Ecto neural progenitor cell (in vitro differentiated cells): ENCODE measurements around the gene ARRDC5.
"Not testable (repeated sequence)": the region's sequence is repeated elsewhere in the genome, so short reads cannot be mapped to it uniquely, and the experiment has no call there.

Experiments used
- DNase-seq: peaks from one replicate; pipeline ENCODE4 v3.0.0-alpha.2; 2018; ENCODE audit warnings: low spot score

The ARRDC5 gene

GRCh38 chr19:4902796-4903195 is at the start of gene ARRDC5:
Gene ARRDC5 (minus strand): TSS chr19:4902896. CDS start chr19:4902825, 71 bp downstream.
- DNase-seq, result no peak

- DNase-seq, result no peak
Measured at GRCh38 chr19:4951656-4952055, 49.0 kb upstream of the ARRDC5 start.

DNA sequence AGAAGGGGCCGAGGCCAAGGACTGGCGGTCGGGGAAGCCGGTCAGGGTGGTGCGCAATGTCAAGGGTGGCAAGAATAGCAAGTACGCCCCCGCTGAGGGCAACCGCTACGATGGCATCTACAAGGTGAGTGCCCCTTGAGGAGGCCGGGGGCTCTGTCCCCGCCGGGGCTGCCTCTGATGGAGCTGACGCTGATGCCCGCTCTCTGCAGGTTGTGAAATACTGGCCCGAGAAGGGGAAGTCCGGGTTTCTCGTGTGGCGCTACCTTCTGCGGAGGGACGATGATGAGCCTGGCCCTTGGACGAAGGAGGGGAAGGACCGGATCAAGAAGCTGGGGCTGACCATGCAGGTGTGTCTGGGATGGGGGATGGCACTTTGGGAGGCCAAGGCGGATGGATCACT is 48.0 kb upstream of the ARRDC5 start:
- not testable (repeated sequence) for DNase-seq

DNA sequence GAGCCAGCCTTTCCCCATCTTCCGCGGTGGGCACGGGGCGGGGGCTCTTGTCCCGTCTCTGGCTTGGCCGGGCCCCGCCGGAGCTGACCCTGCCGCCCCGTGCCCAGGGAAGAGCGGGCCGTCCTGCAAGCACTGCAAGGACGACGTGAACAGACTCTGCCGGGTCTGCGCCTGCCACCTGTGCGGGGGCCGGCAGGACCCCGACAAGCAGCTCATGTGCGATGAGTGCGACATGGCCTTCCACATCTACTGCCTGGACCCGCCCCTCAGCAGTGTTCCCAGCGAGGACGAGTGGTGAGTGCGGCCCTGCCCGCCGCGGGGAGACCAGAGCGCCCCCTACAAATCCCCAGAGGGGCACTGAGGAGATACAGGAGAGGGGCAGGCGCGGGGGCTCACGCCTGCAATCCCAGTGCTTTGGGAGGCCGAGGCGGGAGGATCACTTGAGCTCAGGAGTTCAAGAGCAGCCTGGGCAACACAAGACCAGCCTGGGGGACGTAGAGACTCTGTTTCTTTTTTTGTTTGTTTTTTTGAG is 39.0 kb upstream of the ARRDC5 start:
- not testable (repeated sequence) for DNase-seq

GRCh38 chr19:4939466-4939865 is 36.8 kb upstream of the ARRDC5 start:
- no peak for DNase-seq

- DNase-seq, result not testable (repeated sequence)
Measured at GRCh38 chr19:4938461-4938860, 35.8 kb upstream of the ARRDC5 start.

GRCh38 chr19:4937060-4937459 is 34.4 kb upstream of the ARRDC5 start:
- no peak for DNase-seq

GRCh38 chr19:4935444-4935843 is 32.7 kb upstream of the ARRDC5 start:
- DNase-seq, result no peak

DNA sequence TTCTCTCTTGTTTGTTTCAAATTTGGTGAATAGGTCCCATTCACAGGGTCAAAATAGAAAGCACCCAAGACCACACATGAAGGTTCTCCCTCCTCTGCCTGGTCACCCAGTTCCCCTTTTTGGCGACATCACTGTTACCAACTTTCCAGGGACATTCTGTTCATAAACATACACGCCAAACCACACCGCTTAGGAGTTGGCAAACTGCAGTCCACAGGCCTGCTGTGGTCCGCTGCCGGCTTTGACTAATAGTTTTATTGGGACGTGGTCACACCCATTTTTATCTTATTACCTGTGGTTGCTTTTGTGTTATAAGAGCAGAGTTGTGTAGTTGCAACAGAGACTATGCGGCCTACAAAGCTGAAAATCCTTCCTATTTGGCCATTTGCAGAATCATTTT is 30.8 kb upstream of the ARRDC5 start:
- no peak for DNase-seq

DNA sequence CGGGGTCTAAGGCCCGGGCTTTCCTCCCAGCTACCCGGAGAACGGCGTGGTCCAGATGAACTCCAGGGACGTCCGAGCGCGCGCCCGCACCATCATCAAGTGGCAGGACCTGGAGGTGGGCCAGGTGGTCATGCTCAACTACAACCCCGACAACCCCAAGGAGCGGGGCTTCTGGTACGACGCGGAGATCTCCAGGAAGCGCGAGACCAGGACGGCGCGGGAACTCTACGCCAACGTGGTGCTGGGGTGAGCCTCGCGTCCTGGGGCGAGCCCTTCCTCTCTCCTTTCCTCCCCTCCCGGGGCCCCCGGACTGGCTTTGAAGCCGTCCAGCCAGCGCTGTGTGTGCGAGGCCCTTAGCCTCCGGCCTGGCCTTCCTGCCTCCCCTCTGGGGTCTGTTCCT is 30.0 kb upstream of the ARRDC5 start:
- no peak for DNase-seq

GRCh38 chr19:4930664-4931063 is 28.0 kb upstream of the ARRDC5 start:
- DNase-seq, result no peak

GRCh38 chr19:4929186-4929585 is 26.5 kb upstream of the ARRDC5 start:
- no peak for DNase-seq

- no peak for DNase-seq
Measured at GRCh38 chr19:4923276-4923747, 20.6 kb upstream of the ARRDC5 start.

- DNase-seq, result no peak
Measured at GRCh38 chr19:4922530-4923275, 20.0 kb upstream of the ARRDC5 start.

GRCh38 chr19:4916292-4917082 is 13.8 kb upstream of the ARRDC5 start:
- no peak for DNase-seq

GRCh38 chr19:4914736-4915501 is 12.2 kb upstream of the ARRDC5 start:
- DNase-seq, result no peak

DNA sequence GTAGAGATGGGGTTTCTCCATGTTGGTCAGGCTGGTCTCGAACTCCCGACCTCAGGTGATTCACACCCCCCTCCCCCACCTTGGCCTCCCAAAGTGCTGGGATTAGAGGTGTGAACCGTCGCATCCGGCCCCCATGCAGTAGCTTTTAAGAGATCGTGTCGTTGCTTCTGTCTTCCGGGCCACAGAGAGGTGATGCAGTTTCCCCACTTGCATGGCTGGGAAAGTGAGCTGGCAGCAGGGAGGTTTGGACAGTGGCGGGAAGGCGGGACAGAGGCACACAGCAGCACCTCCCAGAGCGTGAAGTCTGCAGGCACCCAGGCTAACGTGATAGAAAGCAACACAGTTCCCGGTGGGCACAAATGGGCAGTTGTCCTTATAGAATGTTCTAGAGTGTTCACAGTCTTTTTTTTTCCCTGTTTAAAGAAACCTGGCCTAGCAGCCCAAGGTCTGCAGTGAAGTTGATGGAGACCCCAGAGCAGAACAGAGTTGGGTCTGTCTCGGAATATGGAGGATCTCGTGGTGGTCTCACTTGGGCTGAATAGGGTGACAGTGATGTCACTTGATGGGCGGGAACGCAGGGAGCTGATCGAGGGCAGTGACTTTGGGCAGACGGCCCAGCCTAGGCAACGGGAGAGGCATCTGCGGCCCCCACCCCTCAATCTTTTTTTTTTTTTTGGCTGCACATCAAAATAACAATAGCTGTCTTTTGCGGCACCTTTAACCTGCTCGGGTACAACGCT is 11.5 kb upstream of the ARRDC5 start:
- DNase-seq, result no peak

GRCh38 chr19:4911786-4912672 is 9.3 kb upstream of the ARRDC5 start:
- DNase-seq, result peak; percentile 77

DNA sequence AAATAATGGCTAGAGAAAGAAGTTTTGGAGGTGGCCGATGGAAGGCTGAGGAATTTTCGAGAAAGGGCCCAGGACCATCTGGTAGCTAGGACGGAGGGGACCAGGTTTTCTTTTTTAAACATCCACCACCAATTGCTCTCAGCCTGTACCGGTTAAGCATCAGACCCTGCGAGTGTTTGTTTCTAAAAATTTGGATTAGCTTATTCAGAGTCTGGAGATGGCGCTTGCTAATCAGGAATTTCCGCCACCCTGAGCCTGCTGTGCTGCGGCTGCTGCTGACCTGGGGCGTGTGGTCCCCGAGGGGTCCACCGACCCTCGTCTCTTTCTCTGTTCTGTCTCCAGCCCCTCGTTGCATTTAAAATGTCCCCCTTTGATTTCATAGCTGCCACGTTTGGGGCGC is 8.6 kb upstream of the ARRDC5 start:
- DNase-seq, result no peak

DNA sequence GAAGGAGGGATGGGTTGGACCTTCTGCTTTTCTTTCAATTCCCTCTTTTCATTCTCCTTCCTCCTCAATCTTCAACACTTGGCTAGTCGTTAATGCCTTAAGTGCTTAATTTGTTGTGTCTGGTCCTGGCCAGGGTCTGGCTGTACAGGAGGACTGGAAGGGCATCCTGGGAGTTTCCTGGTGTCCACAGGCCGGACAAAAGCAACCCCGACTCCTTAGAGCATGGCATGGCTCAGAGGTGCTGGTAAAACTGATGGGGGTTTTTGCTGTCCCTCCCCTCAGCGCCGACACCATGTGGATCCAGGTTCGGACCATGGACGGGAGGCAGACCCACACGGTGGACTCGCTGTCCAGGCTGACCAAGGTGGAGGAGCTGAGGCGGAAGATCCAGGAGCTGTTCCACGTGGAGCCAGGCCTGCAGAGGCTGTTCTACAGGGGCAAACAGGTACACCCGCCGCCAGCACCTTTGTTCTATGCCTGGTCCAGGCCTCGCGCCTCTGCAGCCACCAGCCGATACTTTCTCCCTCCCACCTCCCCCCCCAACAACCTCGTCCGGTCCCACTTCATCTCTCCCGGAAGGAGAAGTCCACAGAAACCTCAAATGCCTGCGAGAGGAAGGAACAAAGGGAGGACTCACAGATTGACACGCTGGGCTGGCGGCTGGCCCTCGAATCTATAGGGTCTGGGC is 8.0 kb upstream of the ARRDC5 start:
- no peak for DNase-seq
